Esophagus muscularis mucosa (tissue), 4 donors: Measurements from ENCODE around the gene HDAC4.

Source experiments
- CTCF ChIP-seq, 3 experiments: fragments of 200-600 bp in 2 of 3; fragments of 450-650 bp in 1 of 3; sonication (generic) in 2 of 3; IDR thresholded peaks; one replicate each; pipeline ENCODE4 v1.5.1; 2017 to 2019; ENCODE audit warnings: antibody characterized with exemption in 3 of 3, mild to moderate bottlenecking in 2 of 3, moderate library complexity in 1 of 3
- EP300 ChIP-seq: sonication (generic); formaldehyde crosslinking; IDR thresholded peaks from one replicate; pipeline ENCODE4 v1.6.1; 2017; ENCODE audit warnings: antibody characterized with exemption
- POLR2A ChIP-seq: fragments of 450-650 bp; IDR thresholded peaks from one replicate; pipeline ENCODE4 v1.6.1; 2017; ENCODE audit warnings: antibody characterized with exemption, moderate library complexity, mild to moderate bottlenecking, low read depth
- POLR2AphosphoS5 ChIP-seq, 2 donors: sonication (generic); formaldehyde crosslinking; IDR thresholded peaks; one replicate each; pipeline ENCODE4 v1.6.1; 2017; ENCODE audit warnings: antibody characterized with exemption in 2 of 2

- TF ChIP-seq CTCF (IDR thresholded peaks at IDR 0.05) = no peak
- no peak for TF ChIP-seq POLR2A
- no peak for TF ChIP-seq POLR2AphosphoS5 (IDR thresholded peaks at IDR 0.05)
- TF ChIP-seq EP300 = no peak
Observed at GRCh38 chr2:239440511-239440959, 39.7 kb upstream of the HDAC4 start.
